Esophagus mucosa (tissue), 1 donor: ENCODE measurements around the gene QSOX2. TPM values are rescaled to one million over a fixed set of nuclear protein-coding genes. Genes with fewer than 3 reads are reported as not detected.
"Not testable (repeated sequence)": the region's sequence is repeated elsewhere in the genome, so short reads cannot be mapped to it uniquely, and the experiment has no call there.

Source experiments
- ATAC-seq: fragments of 200-7000 bp; cut with Tn5 transposase; one replicate; pipeline ENCODE4 v1.9.1; 2020
- total RNA-seq: library from RNA; stranded (reverse); gene quantifications from one replicate; pipeline ENCODE4 v1.2.4, GENCODE V29; 2023
- donor health status: DM: yes; HTN: yes; CAD: no.

Gene QSOX2
- total RNA-seq, 1 donor from 2014 or later = 3.0 TPM

GRCh38 chr9:136250676-136251075, 5.1 kb upstream of the QSOX2 start:
- no peak for ATAC-seq

GRCh38 chr9:136249877-136250559, 4.4 kb upstream of the QSOX2 start:
- no peak for ATAC-seq

- no peak for ATAC-seq
Observed at GRCh38 chr9:136248951-136249876, 3.6 kb upstream of the QSOX2 start.

GRCh38 chr9:136247947-136248637, 2.5 kb upstream of the QSOX2 start:
- no peak for ATAC-seq

- ATAC-seq = no peak
Observed at GRCh38 chr9:136247551-136247916, 1.9 kb upstream of the QSOX2 start.

GRCh38 chr9:136246849-136247550, 1.4 kb upstream of the QSOX2 start:
- no peak for ATAC-seq

- ATAC-seq = no peak
Observed at GRCh38 chr9:136244969-136245218, 718 bp downstream of the QSOX2 start.

GRCh38 chr9:136244122-136244968, 1.3 kb downstream of the QSOX2 start:
- no peak for ATAC-seq

- no peak for ATAC-seq
Observed at GRCh38 chr9:136243631-136244030, 2.0 kb downstream of the QSOX2 start.

GRCh38 chr9:136242918-136243525, 2.6 kb downstream of the QSOX2 start:
- no peak for ATAC-seq

- no peak for ATAC-seq
Observed at GRCh38 chr9:136242248-136242647, 3.4 kb downstream of the QSOX2 start.

GRCh38 chr9:136241542-136241941, 4.1 kb downstream of the QSOX2 start:
- no peak for ATAC-seq

- ATAC-seq = no peak
Observed at GRCh38 chr9:136240941-136241340, 4.7 kb downstream of the QSOX2 start.

GRCh38 chr9:136239983-136240330, 5.7 kb downstream of the QSOX2 start:
- ATAC-seq = peak; percentile 37

- no peak for ATAC-seq
Observed at GRCh38 chr9:136239135-136239982, 6.3 kb downstream of the QSOX2 start.

GRCh38 chr9:136238342-136238732, 7.3 kb downstream of the QSOX2 start:
- no peak for ATAC-seq

- ATAC-seq = no peak
Observed at GRCh38 chr9:136237486-136238341, 7.9 kb downstream of the QSOX2 start.

- ATAC-seq = not testable (repeated sequence)
Observed at GRCh38 chr9:136236471-136237410, 8.9 kb downstream of the QSOX2 start.
